LoVo (cell line): ENCODE results near the gene RAD51AP2.
"Not testable (repeated sequence)": the region's sequence is repeated elsewhere in the genome, so short reads cannot be mapped to it uniquely, and the experiment has no call there.

Experiments used
- DNase-seq: peaks from one replicate; pipeline ENCODE4 v3.0.0-alpha.2; 2016; ENCODE audit warnings: low spot score

Gene RAD51AP2

DNA sequence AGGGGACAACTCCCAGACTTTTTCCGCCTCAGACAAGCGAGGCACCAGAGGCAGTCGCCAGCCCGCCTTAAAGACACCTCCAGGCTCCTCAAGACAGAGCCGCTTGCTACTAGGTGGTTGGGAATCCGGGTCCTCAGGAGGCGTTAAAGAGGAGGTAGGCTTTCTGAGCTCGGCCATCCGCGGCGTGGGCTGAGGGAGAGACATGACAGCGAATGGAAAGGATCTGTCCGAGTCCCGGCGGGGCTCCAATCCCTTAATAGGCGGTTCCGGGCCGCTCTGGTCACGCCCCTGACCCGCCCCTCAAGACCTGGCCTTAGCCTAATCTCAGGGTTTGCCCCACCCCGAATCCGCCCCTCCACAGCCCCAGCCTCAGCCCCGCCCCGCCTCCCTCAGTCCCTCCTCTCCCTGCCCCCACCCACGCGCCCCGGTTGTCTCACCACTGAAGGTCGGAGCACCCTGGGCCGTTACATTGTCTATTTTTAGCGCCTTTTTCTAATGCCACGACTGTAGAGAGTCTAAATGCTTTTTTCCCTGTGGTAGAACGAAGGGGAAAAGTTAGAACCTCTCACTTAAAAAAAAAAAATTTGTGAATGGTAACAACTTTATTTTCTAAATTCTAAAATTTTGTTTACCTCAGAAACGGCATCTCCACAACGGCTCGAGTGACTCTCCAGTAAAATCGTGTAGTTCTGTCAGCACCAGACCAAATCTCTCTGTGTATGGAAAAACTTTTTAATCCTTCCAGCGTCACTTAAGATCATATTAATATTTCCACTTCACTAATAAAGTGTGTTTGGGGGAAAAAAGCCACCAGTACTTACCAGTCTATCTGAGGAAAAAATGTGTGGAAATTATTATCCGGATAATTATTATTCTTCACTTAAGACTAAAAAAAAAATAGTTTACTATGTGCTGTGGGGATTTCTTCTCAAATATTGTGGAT, at the start of gene RAD51AP2:
Gene RAD51AP2, minus strand, starts transcription at position 229 of the 943 bp plus-strand sequence. Its CDS starts 25 bp downstream, at position 204.
- DNase-seq = peak; percentile 86

DNA sequence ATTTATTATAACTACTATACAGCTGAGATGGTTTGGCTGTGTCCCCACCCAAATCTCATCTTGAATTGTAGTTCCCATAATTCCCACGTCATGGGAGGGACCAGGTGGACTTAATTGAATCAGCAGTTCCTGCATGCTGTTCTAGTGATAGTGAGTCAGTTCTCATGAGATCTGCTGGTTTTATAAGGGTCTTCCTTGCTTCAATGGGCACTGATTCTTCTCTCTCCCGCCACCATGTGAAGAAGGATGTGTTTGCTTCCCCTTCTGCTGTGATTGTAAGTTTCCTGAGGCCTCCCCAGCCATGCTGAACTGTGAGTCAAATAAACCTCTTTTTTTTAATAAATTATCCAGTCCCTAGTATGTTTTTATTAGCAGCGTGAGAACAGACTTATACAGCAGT, 47.5 kb upstream of the RAD51AP2 start:
- DNase-seq = not testable (repeated sequence)

DNA sequence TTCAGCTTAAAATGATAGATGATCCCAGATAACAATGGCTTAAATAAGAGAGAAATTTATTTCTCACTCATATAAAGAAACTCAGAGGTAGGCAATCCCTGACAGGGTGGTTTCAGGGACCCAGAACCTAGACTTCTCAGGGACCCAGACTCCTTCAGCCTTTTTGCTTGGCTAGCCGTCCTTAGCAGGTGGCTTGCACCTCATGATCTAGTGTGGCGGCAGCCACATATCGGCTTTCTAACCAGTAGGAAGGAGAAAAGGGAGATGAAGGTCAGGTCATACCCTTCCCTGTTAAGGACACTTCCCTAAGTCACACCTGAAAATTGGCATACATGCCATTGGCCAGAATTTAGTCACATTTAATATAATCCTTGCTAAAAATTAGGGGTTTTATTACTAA, 40.6 kb upstream of the RAD51AP2 start:
- DNase-seq = no peak

DNA sequence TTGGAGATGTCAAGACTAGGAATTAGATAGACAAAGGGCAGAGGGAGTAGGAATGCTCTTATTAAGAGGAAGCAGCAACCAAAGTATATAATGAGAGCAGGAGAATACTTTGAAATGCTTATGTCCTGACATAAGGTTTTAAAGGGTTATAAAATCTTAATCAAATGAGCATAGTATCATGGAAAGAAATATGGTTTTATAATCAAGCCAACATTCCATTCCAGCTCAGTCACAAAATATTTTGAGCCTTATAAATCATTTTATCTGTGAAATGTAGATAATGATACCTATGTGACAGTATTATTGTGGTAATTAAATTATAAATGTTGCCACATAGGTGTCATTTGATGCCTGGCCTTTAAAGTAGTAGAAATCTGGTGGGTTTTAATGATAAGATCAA, 39.8 kb upstream of the RAD51AP2 start:
- DNase-seq = peak; percentile 62

DNA sequence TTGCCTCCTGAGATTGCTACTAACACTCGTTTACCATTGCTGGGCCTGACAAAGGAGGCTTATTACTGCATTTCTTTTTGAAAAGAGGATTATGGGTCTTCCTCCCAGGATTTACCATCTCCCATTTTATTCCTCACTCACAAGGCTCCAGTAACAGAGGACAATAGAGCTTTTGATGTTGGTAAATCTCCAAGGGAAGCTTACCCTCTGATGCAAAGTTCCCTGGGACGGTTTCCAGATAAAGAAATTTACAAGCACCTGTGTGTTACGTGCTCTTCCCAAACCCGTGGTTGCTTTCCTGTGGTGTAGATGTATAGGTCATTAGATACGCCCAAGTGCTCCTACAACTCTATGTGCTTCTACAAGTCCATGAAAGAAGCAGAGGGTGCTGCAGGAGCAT, 39.4 kb upstream of the RAD51AP2 start:
- DNase-seq = peak; percentile 79

DNA sequence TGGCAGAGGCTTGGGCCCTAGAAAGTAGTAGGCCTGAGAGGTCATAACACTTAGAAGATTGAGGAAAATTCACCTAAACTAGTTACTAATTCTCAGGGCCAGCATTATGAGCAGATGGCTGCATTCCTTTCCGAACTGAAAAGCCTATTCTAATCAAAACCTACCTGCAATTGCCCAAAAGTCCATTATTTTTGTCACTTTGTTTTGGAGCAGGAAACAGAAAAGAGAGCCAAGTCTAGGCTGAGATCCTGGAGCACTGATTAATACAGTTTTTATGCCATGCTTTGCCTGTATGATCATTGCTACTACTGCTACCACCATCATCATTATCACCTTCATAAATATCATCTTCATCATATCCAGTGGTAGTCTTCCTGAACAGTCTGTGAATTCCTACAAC, 36.9 kb upstream of the RAD51AP2 start:
- DNase-seq = no peak

DNA sequence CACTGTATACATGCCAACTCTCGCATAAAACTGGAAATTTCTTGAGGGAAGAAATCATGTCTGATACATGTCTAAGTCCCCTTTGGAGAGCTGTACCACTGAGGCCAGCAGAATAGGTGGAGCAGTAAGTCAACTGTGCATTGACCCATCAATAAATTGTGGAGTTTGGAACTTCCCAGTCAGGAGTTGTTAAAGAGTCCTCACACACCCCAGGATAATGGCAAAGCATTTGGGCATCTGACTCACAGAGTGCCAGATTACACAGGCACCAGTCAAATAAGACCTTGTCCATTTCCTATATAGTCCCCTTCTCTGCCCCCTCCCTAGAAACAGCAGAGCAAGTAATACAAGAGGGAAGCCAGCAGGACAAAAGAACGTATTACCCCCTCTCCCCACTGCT, 32.7 kb upstream of the RAD51AP2 start:
- no peak for DNase-seq

DNA sequence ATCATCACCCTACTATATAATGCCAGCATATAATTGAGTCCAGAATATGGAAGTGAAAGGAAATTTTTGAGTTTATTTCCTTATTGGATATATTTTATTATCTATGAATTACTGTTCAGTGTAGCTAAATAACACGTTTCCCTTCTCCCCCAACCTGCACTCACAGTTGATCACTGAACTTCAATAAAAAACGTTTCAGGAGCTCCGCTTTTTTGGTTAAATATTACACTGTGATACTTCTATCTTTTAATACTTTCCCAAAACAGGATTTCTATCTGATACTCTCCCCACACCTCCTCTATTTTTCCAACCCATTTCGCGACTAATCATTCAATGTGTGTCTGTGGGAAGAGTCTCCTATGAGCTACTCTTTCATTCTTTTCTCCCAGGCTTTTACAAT, 29.5 kb upstream of the RAD51AP2 start:
- DNase-seq = no peak

DNA sequence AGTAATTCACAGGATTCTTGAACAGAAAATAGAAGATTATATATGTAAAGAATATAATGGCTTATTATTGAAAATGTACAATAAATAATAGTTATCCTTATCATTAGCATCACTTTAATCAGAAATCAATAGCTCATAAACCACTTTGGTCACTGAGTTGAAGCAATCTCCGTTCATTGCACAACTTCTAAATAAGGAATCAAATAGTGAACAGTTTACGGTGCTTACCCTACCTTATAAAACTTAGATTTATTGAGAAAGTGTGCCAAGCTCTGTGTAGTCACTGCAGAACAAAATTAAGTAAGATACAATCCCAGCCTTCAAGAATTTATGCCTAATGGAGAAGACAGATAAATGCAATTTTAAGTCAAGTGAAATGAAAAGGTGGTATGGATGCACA, 29.0 kb upstream of the RAD51AP2 start:
- DNase-seq = no peak

DNA sequence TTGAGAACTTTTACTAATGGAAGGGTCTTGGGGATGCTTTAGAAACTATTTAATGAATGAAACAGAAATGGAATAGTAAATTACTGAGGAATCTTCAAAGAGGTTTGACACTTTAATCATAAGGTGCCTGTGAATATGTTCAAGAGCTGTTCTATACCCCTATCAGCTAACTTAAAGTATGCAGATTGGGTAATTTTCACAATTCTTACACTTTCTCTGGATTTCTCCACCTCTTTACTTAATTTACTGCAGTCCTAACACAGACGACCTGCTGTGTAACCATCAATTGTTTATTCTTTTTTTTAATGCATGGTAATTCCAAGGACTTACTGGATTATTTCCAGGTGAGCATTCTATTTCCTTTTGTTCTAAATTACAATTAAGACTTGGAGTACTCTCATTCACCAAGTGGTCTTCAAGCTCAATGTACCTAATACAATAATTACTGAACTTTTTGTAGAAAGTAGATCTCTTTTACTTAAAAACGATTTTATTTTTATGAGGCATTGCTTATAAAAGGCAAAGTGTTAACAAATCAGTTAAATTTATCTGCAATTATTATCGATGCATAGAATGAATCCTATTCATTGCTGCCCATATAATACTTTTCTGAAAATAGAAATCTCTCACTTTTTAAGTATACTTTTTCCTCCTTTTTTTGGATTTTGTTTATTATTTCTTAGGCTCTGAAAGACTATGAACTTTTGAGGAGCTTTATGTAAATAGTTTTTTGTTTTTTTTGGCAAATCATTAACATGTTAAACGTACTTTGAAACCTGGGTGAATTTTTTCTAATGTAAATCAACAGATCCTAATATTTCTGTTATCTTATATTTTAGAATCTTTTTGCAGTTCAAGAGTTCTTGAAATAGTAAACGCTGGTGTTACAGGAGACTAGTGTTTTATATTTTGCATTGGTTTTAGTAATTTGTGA, 27.7 kb upstream of the RAD51AP2 start:
- DNase-seq = no peak

DNA sequence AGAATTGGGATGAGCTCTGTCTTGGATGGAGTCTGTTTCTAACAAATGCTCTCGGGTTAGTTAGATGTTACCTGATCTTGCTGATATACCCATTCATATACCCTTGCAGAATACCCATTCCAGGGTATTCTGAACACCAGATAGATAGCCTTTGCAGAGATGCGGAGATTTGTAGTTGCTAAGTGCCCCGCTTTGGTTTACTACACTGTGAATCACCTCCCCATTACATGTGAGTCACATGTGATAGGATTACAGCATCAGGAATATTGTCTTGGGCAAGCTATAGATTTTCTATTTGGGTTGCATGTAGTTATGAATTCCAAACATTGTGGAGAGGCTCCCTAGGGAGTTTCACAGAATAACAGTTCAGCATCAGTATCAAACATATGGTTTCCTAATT, 26.0 kb upstream of the RAD51AP2 start:
- DNase-seq = peak; percentile 45

DNA sequence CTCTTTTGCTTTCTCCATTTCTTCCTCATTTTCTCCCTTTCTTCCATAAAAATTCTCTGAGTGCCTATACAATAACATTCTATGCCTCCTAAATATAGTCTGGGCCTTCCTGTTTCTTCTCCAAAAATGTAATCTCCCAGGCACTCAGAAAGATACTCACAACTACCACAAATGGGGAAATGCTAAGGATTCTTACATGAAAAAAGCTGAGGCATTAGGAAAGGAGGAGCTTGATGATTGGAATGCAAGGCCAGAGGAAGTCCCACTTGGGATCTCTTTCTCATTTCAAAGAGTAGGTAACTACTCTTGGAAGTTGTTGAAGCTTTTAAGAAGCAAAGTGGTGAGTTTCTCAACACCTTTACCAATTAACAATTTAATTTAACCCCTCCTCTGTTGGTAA, 25.6 kb upstream of the RAD51AP2 start:
- DNase-seq = no peak

DNA sequence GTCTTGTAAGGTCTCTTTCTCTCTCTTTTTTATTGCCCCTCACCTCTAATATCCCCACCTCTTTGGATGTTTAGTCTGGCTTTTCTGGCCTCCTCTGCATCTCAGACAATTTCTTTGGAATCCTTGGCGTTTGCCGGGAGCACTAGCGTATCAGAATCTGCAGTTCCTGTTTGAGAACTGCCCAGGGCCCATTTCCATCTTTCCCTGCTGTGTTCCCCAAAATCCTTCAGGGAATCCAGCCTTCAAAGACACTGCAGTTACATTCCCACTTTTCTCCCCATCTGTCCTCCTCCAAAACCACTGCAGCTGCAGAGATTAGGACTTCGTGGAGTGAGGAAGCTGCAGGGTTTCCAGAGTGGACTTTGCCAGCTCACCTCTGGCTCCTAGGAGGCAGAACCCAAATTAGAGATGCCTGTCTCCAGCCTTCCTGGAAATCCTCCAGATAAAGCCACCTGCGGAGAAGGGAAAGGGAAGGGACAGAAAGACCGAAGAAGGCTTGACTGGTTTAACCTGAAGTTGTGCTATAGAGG, 25.0 kb upstream of the RAD51AP2 start:
- no peak for DNase-seq

DNA sequence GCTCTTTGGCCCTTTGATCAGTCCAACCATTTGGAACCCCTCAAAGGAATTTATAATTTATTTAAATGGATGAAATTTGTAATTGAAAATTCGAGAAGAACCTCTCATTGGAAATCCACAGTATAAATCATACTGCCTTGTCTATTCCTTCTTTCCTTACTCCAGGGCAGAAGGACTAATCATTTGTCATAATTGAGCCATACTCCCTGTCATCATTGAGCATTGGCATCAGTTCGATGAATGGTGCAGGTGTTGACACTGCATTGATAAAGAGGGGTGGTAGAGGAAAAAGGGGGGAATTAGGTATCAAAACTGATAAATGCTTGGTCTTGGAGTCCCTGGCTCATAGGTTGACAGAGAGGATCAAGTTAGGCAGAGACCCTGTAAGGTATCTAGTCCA, 24.2 kb upstream of the RAD51AP2 start:
- no peak for DNase-seq

DNA sequence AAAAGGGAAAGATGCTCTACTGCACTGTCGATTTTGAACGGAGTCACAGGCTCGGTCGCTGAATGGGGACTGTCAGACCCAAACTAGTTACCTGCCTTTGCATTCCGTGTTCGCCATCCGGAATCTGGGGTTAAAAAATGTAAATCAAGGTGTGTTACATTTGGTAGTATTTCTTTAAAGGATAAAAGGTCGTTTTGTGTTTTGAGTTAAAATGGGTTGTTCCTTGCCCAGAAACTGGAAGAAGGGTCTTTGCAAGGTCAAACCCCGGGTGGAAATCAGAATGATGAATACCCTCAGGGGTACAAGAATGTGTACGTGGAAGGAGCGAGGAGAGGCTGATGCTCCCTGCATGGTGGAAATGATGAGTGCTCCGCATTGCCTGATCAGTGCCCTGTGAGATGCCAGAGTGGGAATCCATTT, 23.3 kb upstream of the RAD51AP2 start:
- DNase-seq = no peak

DNA sequence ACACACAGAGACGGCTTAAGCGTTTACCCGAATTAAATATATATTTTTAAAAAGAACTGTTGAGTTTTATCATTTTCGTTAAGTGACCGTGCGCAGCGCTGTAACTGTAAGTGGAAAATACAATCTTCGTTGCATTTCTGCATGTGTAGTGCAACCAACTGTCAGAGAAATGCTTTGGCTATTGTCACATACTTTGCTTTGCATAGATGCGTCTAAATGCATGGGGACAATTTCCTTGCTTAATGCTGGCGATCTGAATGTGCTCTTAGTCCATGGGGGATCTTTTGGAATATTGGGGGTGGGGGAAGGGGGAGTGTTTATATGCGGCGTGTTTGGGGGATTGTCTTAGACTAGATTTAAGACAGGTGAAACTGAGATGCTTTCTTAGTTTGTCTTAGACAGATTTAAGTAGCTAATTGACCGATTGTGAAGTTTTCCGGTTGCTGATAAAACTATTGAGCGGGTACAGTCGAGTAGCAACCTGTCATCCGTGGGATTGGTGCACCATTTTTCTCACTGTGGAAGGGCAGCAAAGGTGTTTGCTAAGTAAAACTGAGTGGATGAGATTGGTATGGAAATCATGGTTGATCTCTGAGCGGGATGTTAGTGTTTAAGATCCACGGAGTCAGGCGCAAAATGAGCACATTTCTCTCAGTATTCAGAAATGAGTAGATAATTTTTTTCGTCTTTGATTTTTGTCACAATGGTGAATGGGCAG, 22.7 kb upstream of the RAD51AP2 start:
- no peak for DNase-seq

DNA sequence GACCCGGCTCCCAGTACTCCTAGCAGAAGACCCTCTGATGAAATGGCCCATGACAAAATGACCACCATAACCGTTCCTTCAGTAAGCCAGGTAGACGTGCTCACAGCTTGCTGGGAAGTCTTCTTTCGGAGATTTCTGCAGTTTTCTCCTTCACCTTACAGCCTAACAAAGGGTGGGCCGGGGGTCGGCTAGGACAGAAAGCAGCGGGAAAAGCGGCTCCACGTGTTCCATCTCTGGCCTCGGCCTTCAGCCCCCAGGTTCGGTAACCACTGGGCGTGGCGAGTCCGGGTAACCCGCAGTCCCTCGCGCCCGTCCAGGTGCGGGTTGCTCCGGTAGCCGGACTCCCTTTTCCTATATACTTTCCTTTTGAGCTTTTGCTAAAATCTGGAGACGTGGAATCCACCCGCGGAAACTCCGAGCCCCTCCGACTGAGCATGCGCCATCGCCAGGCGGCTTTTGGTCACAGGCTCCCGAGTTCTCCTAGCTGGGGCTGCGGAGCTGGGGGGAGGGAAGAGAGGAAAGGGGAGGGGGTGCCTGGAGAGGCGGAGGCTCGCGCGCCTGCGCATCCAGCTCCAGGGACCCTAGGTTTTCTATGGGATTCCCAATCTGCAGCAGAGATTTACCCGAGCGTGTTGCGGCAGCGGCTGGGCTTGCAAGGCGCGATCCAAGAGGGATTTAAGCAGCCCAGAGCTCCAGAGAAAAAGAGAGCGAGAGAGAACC, 22.0 kb upstream of the RAD51AP2 start, which contains the start of gene VSNL1:
Gene VSNL1, plus strand, starts transcription at position 604 of the 720 bp plus-strand sequence. CDS start 51,379 bp downstream, outside the sequence.
- peak; percentile 92 for DNase-seq

DNA sequence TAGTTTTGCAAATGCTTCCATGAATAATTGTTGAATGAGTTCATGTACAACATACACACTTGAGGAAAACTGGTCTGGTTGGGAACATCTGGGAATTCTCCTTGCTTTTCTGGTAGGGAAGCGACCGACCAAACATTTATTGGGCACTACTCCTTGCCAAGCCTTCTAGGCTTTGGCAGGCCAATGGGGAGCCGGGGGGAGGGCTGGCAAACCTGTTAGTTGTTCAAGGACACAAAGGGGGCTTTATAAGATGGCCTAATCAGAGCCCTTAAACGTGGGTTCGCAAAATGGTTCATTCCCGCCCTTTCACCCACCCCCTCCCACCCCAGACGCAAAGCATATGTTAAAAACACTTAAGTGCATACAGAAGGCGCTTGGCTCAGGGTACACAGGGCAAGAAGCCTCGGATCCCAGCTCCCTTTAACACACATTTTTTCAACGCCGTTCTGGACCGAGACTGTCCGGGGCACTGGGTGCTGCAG, 21.4 kb upstream of the RAD51AP2 start:
- peak; percentile 70 for DNase-seq

DNA sequence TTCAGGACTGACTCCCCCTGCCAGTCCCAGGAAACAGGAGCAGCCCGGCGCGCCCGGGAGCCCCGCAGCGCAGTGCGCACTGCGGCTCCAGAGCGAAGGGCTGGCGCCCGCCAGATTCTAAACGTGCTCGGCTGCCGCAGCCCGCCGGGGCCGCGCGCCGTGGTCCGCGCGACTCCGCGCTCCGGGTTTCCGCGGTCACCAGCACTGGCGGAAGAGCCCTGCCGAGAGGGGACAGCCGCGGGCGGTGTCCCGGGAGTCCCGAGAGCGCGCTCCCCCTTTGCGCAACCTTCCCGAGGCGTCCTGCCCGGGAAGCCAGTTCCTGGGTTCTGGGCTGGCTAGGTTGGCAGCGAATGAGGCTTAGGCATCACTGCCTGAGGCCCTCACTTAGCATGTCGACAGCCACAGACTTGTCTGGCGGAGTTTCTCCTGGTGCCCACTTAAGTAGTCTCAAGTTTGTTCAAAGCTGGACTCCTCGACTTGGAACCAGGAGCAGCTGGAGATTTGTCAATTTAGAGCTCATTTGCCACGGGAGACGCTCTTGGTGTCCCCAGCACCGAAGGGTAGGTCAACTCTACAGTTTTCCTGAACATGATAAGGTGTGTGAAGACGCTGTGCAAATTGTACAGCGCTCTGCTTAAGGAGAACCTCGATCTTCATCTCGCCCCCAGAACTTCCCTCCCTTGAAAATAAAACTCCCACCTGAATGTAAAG, 20.8 kb upstream of the RAD51AP2 start:
- peak; percentile 81 for DNase-seq
